ENCODE data around the gene TNS3.

Gene TNS3

GRCh38 chr7:47407136-47407535, 174.8 kb downstream of the TNS3 start:
- no peak for DNase-seq
- no peaks in the 10 kb centered on the region for H3K4me1 ChIP-seq (ENCODE audit: low read length)
- no peak overlapping the region for H3K4me2 ChIP-seq (ENCODE audit: low read depth, low read length)
- H4K20me1 ChIP-seq (ENCODE audit: insufficient read depth, low read length), result peaks cover 10% of the 10 kb centered on the region; the same call in 1 of the 2 replicates
- H3K9ac ChIP-seq (ENCODE audit: low read length), result no peak overlapping the region
- peaks cover 35% of the 10 kb centered on the region for H3K36me3 ChIP-seq (replicated peaks; ENCODE audit: insufficient read depth, low read length)
- no peak overlapping the region for H2AFZ ChIP-seq (ENCODE audit: low read length)
- H3K4me3 ChIP-seq (ENCODE audit: low read length), result no peak overlapping the region
- no peak overlapping the region for H3K27ac ChIP-seq (ENCODE audit: low read length)
- peaks cover 85% of the 10 kb centered on the region for H3K79me2 ChIP-seq (ENCODE audit: low read length)
- H3K9me2 ChIP-seq (replicated peaks; ENCODE audit: insufficient read depth, low read length), result no peaks in the 10 kb centered on the region
- no peaks in the 10 kb centered on the region for H3K27me3 ChIP-seq (replicated peaks; ENCODE audit: insufficient read depth, low read length)
- TF ChIP-seq CTCF (IDR thresholded peaks at IDR 0.05; ENCODE audit: low read length) (no peak), EZH2 (optimal IDR thresholded peaks at IDR 0.05; ENCODE audit: low read depth, low read length) (no peak), EZH2phosphoT487 (IDR thresholded peaks at IDR 0.05; ENCODE audit: low read length) (no peak)
- H3F3A ChIP-seq (ENCODE audit: insufficient read depth, low read length), result 0 out of 2 replicates have a peak, but pooled peaks cover 6% of the 10 kb centered on the region
- no peaks in the 10 kb centered on the region for H3K9me3 ChIP-seq (replicated peaks; ENCODE audit: insufficient read depth, low read length)

DNA sequence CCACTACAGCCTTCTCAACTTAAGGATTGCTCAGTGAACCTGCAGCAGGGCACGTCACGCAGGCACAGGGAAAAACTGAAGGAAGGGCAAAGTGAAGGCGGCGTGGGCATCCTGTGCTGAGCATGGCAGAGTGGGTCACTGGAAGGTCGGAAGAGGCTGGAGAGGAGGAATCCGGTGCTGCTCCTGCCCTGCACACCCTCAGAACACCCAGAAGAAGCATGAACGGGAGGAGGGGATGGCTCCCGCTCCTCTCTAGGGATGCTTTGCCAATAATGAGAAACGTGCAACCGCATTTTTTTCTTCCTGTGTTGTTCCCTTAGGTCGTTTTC, 175.1 kb downstream of the TNS3 start:
- Histone ChIP-seq H3K9ac (ENCODE audit: low read length) (no peak overlapping the region), H3K27me3 (replicated peaks; ENCODE audit: insufficient read depth, low read length) (no peaks in the 10 kb centered on the region), H3K36me3 (replicated peaks; ENCODE audit: insufficient read depth, low read length) (peaks cover 35% of the 10 kb centered on the region), H3K27ac (ENCODE audit: low read length) (no peak overlapping the region), H4K20me1 (ENCODE audit: insufficient read depth, low read length) (peaks cover 10% of the 10 kb centered on the region; the same call in 1 of the 2 replicates), H3K9me3 (replicated peaks; ENCODE audit: insufficient read depth, low read length) (no peaks in the 10 kb centered on the region), H2AFZ (ENCODE audit: low read length) (no peak overlapping the region), H3K4me3 (ENCODE audit: low read length) (no peak overlapping the region), H3K4me2 (ENCODE audit: low read depth, low read length) (no peak overlapping the region), H3F3A (ENCODE audit: insufficient read depth, low read length) (0 out of 2 replicates have a peak, but pooled peaks cover 6% of the 10 kb centered on the region), H3K4me1 (ENCODE audit: low read length) (no peaks in the 10 kb centered on the region), H3K9me2 (replicated peaks; ENCODE audit: insufficient read depth, low read length) (no peaks in the 10 kb centered on the region), H3K79me2 (ENCODE audit: low read length) (peaks cover 85% of the 10 kb centered on the region)
- no peak for DNase-seq
- TF ChIP-seq CTCF (IDR thresholded peaks at IDR 0.05; ENCODE audit: low read length) (no peak), EZH2 (optimal IDR thresholded peaks at IDR 0.05; ENCODE audit: low read depth, low read length) (no peak), EZH2phosphoT487 (IDR thresholded peaks at IDR 0.05; ENCODE audit: low read length) (no peak)

GRCh38 chr7:47405921-47406800, 175.8 kb downstream of the TNS3 start:
- Histone ChIP-seq H3K4me1 (ENCODE audit: low read length) (no peaks in the 10 kb centered on the region), H3K27ac (ENCODE audit: low read length) (no peak overlapping the region), H3K79me2 (ENCODE audit: low read length) (peaks cover 85% of the 10 kb centered on the region), H3K4me3 (ENCODE audit: low read length) (no peak overlapping the region), H4K20me1 (ENCODE audit: insufficient read depth, low read length) (peaks cover 14% of the 10 kb centered on the region), H3F3A (ENCODE audit: insufficient read depth, low read length) (0 out of 2 replicates have a peak, but pooled peaks cover 6% of the 10 kb centered on the region), H3K27me3 (replicated peaks; ENCODE audit: insufficient read depth, low read length) (no peaks in the 10 kb centered on the region), H3K9ac (ENCODE audit: low read length) (no peak overlapping the region), H3K36me3 (replicated peaks; ENCODE audit: insufficient read depth, low read length) (peaks cover 35% of the 10 kb centered on the region), H2AFZ (ENCODE audit: low read length) (no peak overlapping the region), H3K9me3 (replicated peaks; ENCODE audit: insufficient read depth, low read length) (no peaks in the 10 kb centered on the region), H3K9me2 (replicated peaks; ENCODE audit: insufficient read depth, low read length) (no peaks in the 10 kb centered on the region), H3K4me2 (ENCODE audit: low read depth, low read length) (no peak overlapping the region)
- no peak for DNase-seq
- no peak for TF ChIP-seq CTCF (IDR thresholded peaks at IDR 0.05; ENCODE audit: low read length)
- TF ChIP-seq EZH2 (optimal IDR thresholded peaks at IDR 0.05; ENCODE audit: low read depth, low read length), result no peak
- no peak for TF ChIP-seq EZH2phosphoT487 (IDR thresholded peaks at IDR 0.05; ENCODE audit: low read length)
